ENCODE data around the gene PAX8.

Gene PAX8

GRCh38 chr2:113216321-113216720 is 62.4 kb downstream of the PAX8 start:
- Histone ChIP-seq H4K20me1 (ENCODE audit: insufficient read depth, low read length, poor library complexity, severe bottlenecking) (no peaks in the 10 kb centered on the region), H3K9me3 (ENCODE audit: insufficient read depth, low read depth, low read length) (no peaks in the 10 kb centered on the region), H2AFZ (ENCODE audit: low read length) (no peak overlapping the region), H3K4me2 (ENCODE audit: low read depth, low read length, poor library complexity, severe bottlenecking) (no peak overlapping the region), H3K9me2 (replicated peaks; ENCODE audit: low read depth, low read length) (no peaks in the 10 kb centered on the region), H3K79me2 (ENCODE audit: insufficient read depth, low read length) (no peaks in the 10 kb centered on the region), H3K27me3 (ENCODE audit: insufficient read depth, low read length, poor library complexity, severe bottlenecking) (no peaks in the 10 kb centered on the region), H3K36me3 (ENCODE audit: insufficient read depth, low read length) (no peaks in the 10 kb centered on the region), H3F3A (ENCODE audit: low read depth) (no peaks in the 10 kb centered on the region), H3K4me3 (ENCODE audit: low read length, poor library complexity, severe bottlenecking) (no peak overlapping the region), H3K4me1 (ENCODE audit: insufficient read depth, low read length, poor library complexity, severe bottlenecking) (peaks cover 36% of the 10 kb centered on the region), H3K9ac (ENCODE audit: low read depth, low read length, poor library complexity, severe bottlenecking) (no peak overlapping the region)
- TF ChIP-seq, protein P1, sequence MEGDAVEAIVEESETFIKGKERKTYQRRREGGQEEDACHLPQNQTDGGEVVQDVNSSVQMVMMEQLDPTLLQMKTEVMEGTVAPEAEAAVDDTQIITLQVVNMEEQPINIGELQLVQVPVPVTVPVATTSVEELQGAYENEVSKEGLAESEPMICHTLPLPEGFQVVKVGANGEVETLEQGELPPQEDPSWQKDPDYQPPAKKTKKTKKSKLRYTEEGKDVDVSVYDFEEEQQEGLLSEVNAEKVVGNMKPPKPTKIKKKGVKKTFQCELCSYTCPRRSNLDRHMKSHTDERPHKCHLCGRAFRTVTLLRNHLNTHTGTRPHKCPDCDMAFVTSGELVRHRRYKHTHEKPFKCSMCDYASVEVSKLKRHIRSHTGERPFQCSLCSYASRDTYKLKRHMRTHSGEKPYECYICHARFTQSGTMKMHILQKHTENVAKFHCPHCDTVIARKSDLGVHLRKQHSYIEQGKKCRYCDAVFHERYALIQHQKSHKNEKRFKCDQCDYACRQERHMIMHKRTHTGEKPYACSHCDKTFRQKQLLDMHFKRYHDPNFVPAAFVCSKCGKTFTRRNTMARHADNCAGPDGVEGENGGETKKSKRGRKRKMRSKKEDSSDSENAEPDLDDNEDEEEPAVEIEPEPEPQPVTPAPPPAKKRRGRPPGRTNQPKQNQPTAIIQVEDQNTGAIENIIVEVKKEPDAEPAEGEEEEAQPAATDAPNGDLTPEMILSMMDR (conservative IDR thresholded peaks at IDR 0.05; ENCODE audit: low read length), result no peak
- no peak for TF ChIP-seq EZH2phosphoT487 (IDR thresholded peaks at IDR 0.05; ENCODE audit: borderline replicate concordance)

GRCh38 chr2:113215056-113215455 is 63.7 kb downstream of the PAX8 start:
- no peaks in the 10 kb centered on the region for H3F3A ChIP-seq (ENCODE audit: low read depth)
- H3K36me3 ChIP-seq (ENCODE audit: insufficient read depth, low read length), result no peaks in the 10 kb centered on the region
- H4K20me1 ChIP-seq (ENCODE audit: insufficient read depth, low read length, poor library complexity, severe bottlenecking), result no peaks in the 10 kb centered on the region
- no peak overlapping the region for H3K9ac ChIP-seq (ENCODE audit: low read depth, low read length, poor library complexity, severe bottlenecking)
- no peaks in the 10 kb centered on the region for H3K79me2 ChIP-seq (ENCODE audit: insufficient read depth, low read length)
- H3K4me2 ChIP-seq (ENCODE audit: low read depth, low read length, poor library complexity, severe bottlenecking), result no peak overlapping the region
- H3K4me1 ChIP-seq (ENCODE audit: insufficient read depth, low read length, poor library complexity, severe bottlenecking), result peaks cover 32% of the 10 kb centered on the region
- no peak overlapping the region for H3K4me3 ChIP-seq (ENCODE audit: low read length, poor library complexity, severe bottlenecking)
- TF ChIP-seq EZH2phosphoT487 (IDR thresholded peaks at IDR 0.05; ENCODE audit: borderline replicate concordance), result no peak
- H2AFZ ChIP-seq (ENCODE audit: low read length), result no peak overlapping the region
- H3K27me3 ChIP-seq (ENCODE audit: insufficient read depth, low read length, poor library complexity, severe bottlenecking), result no peaks in the 10 kb centered on the region
- no peaks in the 10 kb centered on the region for H3K9me2 ChIP-seq (replicated peaks; ENCODE audit: low read depth, low read length)
- H3K9me3 ChIP-seq (ENCODE audit: insufficient read depth, low read depth, low read length), result no peaks in the 10 kb centered on the region

DNA sequence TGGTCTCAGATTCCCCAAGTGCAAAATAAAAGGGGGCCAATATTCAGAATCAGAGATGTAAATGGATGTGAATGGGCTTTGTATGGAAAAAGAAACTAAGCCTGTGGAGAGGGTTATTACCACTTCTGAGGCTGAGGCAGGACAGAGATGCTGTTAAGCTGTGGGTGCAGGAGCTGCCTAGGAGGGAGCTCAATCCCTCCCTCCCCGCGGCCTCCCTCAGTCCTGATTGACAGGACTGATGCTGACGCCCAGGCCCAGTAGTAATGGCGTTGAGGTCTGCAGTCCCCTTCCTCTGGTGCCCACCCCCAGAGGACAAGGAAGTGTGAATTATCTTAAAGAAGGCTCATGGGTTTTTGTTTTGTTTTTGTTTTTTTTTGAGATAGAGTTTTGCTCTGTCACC is 64.6 kb downstream of the PAX8 start:
- no peak overlapping the region for H3K4me2 ChIP-seq (ENCODE audit: low read depth, low read length, poor library complexity, severe bottlenecking)

More for the DNA sequence above, 64.6 kb downstream of the PAX8 start:
- no peak for TF ChIP-seq EZH2phosphoT487 (IDR thresholded peaks at IDR 0.05; ENCODE audit: borderline replicate concordance)
- TF ChIP-seq, protein P1 (conservative IDR thresholded peaks at IDR 0.05; ENCODE audit: low read length), result no peak
- Histone ChIP-seq H3K36me3 (ENCODE audit: insufficient read depth, low read length) (no peaks in the 10 kb centered on the region), H3K9me2 (replicated peaks; ENCODE audit: low read depth, low read length) (no peaks in the 10 kb centered on the region), H3K27me3 (ENCODE audit: insufficient read depth, low read length, poor library complexity, severe bottlenecking) (no peaks in the 10 kb centered on the region), H3F3A (ENCODE audit: low read depth) (no peaks in the 10 kb centered on the region), H3K4me3 (ENCODE audit: low read length, poor library complexity, severe bottlenecking) (no peak overlapping the region), H4K20me1 (ENCODE audit: insufficient read depth, low read length, poor library complexity, severe bottlenecking) (no peaks in the 10 kb centered on the region), H3K4me1 (ENCODE audit: insufficient read depth, low read length, poor library complexity, severe bottlenecking) (peaks cover 23% of the 10 kb centered on the region), H3K9me3 (ENCODE audit: insufficient read depth, low read depth, low read length) (no peaks in the 10 kb centered on the region), H3K79me2 (ENCODE audit: insufficient read depth, low read length) (no peaks in the 10 kb centered on the region), H2AFZ (ENCODE audit: low read length) (no peak overlapping the region), H3K9ac (ENCODE audit: low read depth, low read length, poor library complexity, severe bottlenecking) (no peak overlapping the region)
